Heart left ventricle (tissue), 16 donors: ENCODE data around the gene MARK4. TPM values are rescaled to one million over a fixed set of nuclear protein-coding genes. Genes with fewer than 3 reads are reported as not detected.

Experiments used
- ATAC-seq, 4 donors: fragments of 200-7000 bp; cut with Tn5 transposase; one replicate each; pipeline ENCODE4 v1.9.1; 2020 to 2022; ENCODE audit warnings: moderate library complexity in 4 of 4, mild to moderate bottlenecking in 3 of 4, moderate number of reproducible peaks in 1 of 4
- DNase-seq, 5 donors: peaks; one replicate each; pipeline ENCODE4 v3.0.0-alpha.2; 2020
- H3K27ac ChIP-seq, 12 donors: fragments of 200-600 bp; sonication (generic) in 4 of 12; one replicate each; pipeline versions ENCODE4 v1.5.0 to v1.8.0; 2016 to 2022; ENCODE audit warnings: mild to moderate bottlenecking in 2 of 12
- H3K27me3 ChIP-seq, 9 donors: fragments of 200-600 bp; sonication (generic) in 2 of 9; one replicate each; pipeline versions ENCODE4 v1.5.1 to v1.8.0; 2016 to 2022; ENCODE audit warnings: mild to moderate bottlenecking in 3 of 9
- H3K36me3 ChIP-seq, 9 donors: fragments of 200-600 bp; sonication (generic) in 2 of 9; one replicate each; pipeline versions ENCODE4 v1.5.0 to v1.8.0; 2018 to 2022; ENCODE audit warnings: mild to moderate bottlenecking in 2 of 9
- H3K4me1 ChIP-seq, 12 donors: fragments of 200-600 bp; sonication (generic) in 4 of 12; one replicate each; pipeline versions ENCODE4 v1.5.0 to v1.8.0; 2016 to 2022; ENCODE audit warnings: mild to moderate bottlenecking in 3 of 12
- H3K4me3 ChIP-seq, 12 donors: fragments of 200-600 bp; sonication (generic) in 4 of 12; one replicate each; pipeline versions ENCODE4 v1.5.0 to v1.8.0; 2017 to 2022; ENCODE audit warnings: mild to moderate bottlenecking in 9 of 12, moderate library complexity in 4 of 12
- H3K9me3 ChIP-seq, 12 donors: fragments of 200-600 bp; sonication (generic) in 4 of 12; one replicate each; pipeline versions ENCODE4 v1.5.0 to v1.8.0; 2016 to 2022; ENCODE audit warnings: mild to moderate bottlenecking in 1 of 12
- POLR2A ChIP-seq, 2 donors: fragments of 450-650 bp; IDR thresholded peaks; one replicate each; pipeline ENCODE4 v1.6.1; 2017; ENCODE audit warnings: antibody characterized with exemption in 2 of 2, mild to moderate bottlenecking in 2 of 2, moderate library complexity in 2 of 2
- WGBS, 4 donors: extraction: QIAGEN DNeasy Blood & Tissue Kit in 2 of 4; methylation state at CpG; one replicate each; pipeline versions ENCODE4 v1.1.5 to v1.1.7; 2013 to 2018; 5-methylcytosine and 5-hydroxymethylcytosine counted together
- intact Hi-C, 10 donors: fragments of 100-400 bp; cut with DNase I; formaldehyde crosslinking; loops; one replicate each; pipeline versions ENCODE4 v1.11.1 to v1.14.2; 2022
- polyA plus RNA-seq, 2 donors: library from polyadenylated mRNA; stranded (reverse); fragments of 200-250 nt; gene quantifications; one replicate each; pipeline ENCODE4 v1.2.3, GENCODE V29; 2013
- total RNA-seq, 9 donors: library from RNA; depleted of rRNA in 2 of 9; stranded (reverse); fragments of >200 nt in 2 of 9; fragmentation: NEBNext Ultra II Directional in 3 of 9; extraction: Animal tissue kit (Norgen Biotek cat#: 25700) in 3 of 9; gene quantifications; one replicate each; pipeline versions ENCODE4 v1.1.0 to v1.2.4, GENCODE V29; 2016 to 2023
- TF ChIP-seq, protein P1 (sequence below), 12 donors: fragments of 200-600 bp; sonication (generic) in 4 of 12; IDR thresholded peaks; one replicate each; pipeline versions ENCODE4 v1.5.0 to v1.8.0; 2018 to 2022; ENCODE audit warnings: antibody characterized with exemption in 12 of 12, mild to moderate bottlenecking in 5 of 12
- donor health status: ischemic (EF 13 %, LVEDD 7.1; RV severe dilation, severe dysfunction).
- donor health status: healthy with polysubstance abuse.
- donor health status: DM: no; HTN: yes; CAD: no.
- donor health status: DM: no; HTN: no; CAD: no.
- donor health status: ischemic (EF 25% LVEDD 6.9; RV normal size, moderate dysfunction).
- donor health status: ischemic (EF 25% LVEDD 5.7; RV mildly dilated, moderate dysfunction).
- donor health status: healthy.
- donor health status: DM: yes; HTN: yes; CAD: no.
- donor health status: ischemic (EF 35%, LVEDD 5.7; RV mildly dilated, moderate dysfunction).
- donor health status: nonischemic (EF 11% LVEDD 7.7; RV severe dilation, severe dysfunction).
- donor health status: DM: yes; HTN: yes; CAD: no.
- donor health status: PGD.
- donor health status: ischemic (EF 29% LVEDD 5.4; RV normal size, mild dysfunction).
- donor health status: nonischemic (EF 23%, LVEDD 6.1; RV moderate dilation, normal function).

The MARK4 gene
- total and polyA plus RNA-seq, 11 donors: 18.0 to 46.9 (median 28.6) TPM

DNA sequence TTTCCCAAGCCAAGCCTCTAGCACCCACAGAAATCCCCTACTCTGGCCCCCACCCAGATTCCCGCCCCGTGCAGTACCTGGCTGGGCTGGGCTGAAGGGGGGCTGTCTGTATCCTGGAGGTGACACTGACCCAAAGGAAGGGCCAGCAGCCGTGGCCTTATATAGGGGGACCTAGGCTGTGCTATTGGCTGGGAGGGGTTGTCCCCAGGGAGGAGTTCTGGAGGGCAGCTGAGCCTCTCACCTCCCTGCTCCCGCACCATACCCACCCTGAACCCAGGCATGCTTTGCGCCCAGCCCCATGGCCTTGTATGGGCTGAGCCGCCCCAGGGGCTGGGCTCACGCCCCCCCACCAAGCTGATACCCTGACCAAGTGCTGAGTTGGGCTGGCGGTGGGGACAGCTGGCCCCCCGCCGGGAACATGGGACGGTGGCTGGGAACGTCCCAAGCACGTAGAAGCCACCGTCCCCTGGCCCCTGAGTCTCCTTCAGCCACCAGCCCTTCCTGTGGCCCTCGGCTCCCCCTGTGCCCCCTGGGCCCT is 71.7 kb downstream of the MARK4 start, which contains the start of gene CKM:
TSS of gene CKM (minus strand) at position 132 of the 538 bp plus-strand sequence. CDS start 3,162 bp downstream, outside the sequence.
- H3K9me3 ChIP-seq: no peaks in the 10 kb centered on the region
- intact Hi-C loops: loop anchor here in 1 of 10 donors (5.0 kb wide), 1 partner anchor 71 kb away; the partner anchor contains the start of gene MARK4
- WGBS, 4 donors: 4 to 21% (median 18%) methylated on average over 3 to 15 of the region's 15 CpGs
- peak within 1 kb of the TSS; percentile 50 to 81 (median 59) for H3K4me3 ChIP-seq
- peaks cover 0 to 17% (median 10%) of the 10 kb centered on the region in 9 donors for H3K36me3 ChIP-seq
- peak in 1 of 2 donors; percentile 73 for TF ChIP-seq POLR2A (IDR thresholded peaks at IDR 0.05)
- TF ChIP-seq, protein P1, sequence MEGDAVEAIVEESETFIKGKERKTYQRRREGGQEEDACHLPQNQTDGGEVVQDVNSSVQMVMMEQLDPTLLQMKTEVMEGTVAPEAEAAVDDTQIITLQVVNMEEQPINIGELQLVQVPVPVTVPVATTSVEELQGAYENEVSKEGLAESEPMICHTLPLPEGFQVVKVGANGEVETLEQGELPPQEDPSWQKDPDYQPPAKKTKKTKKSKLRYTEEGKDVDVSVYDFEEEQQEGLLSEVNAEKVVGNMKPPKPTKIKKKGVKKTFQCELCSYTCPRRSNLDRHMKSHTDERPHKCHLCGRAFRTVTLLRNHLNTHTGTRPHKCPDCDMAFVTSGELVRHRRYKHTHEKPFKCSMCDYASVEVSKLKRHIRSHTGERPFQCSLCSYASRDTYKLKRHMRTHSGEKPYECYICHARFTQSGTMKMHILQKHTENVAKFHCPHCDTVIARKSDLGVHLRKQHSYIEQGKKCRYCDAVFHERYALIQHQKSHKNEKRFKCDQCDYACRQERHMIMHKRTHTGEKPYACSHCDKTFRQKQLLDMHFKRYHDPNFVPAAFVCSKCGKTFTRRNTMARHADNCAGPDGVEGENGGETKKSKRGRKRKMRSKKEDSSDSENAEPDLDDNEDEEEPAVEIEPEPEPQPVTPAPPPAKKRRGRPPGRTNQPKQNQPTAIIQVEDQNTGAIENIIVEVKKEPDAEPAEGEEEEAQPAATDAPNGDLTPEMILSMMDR (IDR thresholded peaks at IDR 0.05): no peak
- peak within 1 kb of the TSS; percentile 81 to 100 (median 96) for H3K27ac ChIP-seq
- H3K4me1 ChIP-seq: peaks cover 0 to 35% (median 10%) of the 10 kb centered on the region in 12 donors
- peaks cover 0 to 27% (median 14%) of the 10 kb centered on the region in 9 donors for H3K27me3 ChIP-seq
- peak; percentile 78 to 86 (median 83) for ATAC-seq
- DNase-seq: peak; percentile 82 to 94 (median 85)

DNA sequence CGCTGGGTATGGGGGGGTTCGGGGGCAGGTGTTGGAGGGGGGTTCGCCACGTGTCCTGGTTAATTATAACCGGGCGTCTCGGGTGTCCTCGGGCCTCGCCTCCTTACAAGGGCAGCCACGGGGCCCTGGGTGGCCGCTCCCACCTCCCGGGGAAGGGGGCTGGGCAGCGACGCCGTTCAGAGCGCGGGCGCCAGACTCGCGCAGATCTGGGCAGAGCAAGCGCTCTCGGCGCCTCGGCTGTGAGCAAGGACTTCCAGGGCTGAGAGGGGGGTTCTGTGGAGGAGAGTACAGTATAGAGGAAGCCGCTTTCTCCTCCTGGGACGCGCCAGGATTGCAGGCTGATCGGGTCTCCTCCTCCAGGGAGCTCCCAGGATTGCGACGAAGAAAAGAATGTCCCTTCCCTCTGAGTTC is 72.6 kb downstream of the MARK4 start:
- Histone ChIP-seq H3K27me3 (peaks cover 0 to 27% (median 14%) of the 10 kb centered on the region in 9 donors), H3K9me3 (no peaks in the 10 kb centered on the region), H3K4me1 (peaks cover 0 to 26% (median 10%) of the 10 kb centered on the region in 12 donors), H3K36me3 (peaks cover 0 to 8% (median 3%) of the 10 kb centered on the region in 9 donors), H3K27ac (peak overlapping the region; percentile 81 to 100 (median 96)), H3K4me3 (peak overlapping the region in 11 of 12 donors; percentile 5 to 81 (median 59))
- DNase-seq (peak; percentile 74 to 92 (median 84)), ATAC-seq (peak; percentile 71 to 74 (median 72))
- intact Hi-C loops: loop anchor here in 1 of 10 donors (5.0 kb wide), 1 partner anchor 71 kb away; the partner anchor contains the start of gene MARK4
- 1 to 4% (median 2%) methylated on average over 13 to 30 of the region's 30 CpGs for WGBS, 4 donors
- TF ChIP-seq, protein P1 (IDR thresholded peaks at IDR 0.05): no peak
- peak; percentile 53 to 70 for TF ChIP-seq POLR2A (IDR thresholded peaks at IDR 0.05)

DNA sequence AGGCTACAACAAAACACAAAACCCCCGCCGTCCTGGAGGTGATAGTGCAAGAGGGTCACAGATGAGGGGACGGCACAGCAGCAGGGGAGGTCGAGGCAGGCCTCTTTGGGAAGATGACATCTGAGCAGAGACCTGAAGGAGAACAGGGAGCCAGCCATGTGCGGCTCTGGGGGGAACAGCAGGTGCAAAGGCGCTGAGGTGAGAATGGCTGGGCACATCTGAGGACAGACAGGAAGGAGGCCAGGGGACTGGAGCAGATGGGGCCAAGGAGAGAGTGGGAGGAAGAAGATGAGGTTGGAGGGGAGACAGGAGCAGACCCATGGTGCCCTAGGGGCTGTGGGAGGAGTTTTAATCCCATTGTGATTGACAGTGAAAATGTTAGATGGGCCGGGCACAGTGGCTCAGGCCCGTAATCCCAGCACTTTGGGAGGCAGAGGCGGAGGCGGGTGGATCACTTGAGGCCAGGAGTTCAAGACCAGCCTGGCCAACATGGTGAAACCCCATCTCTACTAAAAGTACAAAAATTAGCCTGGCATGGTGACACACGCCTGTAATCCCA is 73.4 kb downstream of the MARK4 start:
- no peak for TF ChIP-seq POLR2A (IDR thresholded peaks at IDR 0.05)
- TF ChIP-seq, protein P1 (IDR thresholded peaks at IDR 0.05): no peak
- ATAC-seq: no peak
- Histone ChIP-seq H3K4me1 (peaks cover 0 to 22% (median 7%) of the 10 kb centered on the region in 12 donors), H3K4me3 (peak overlapping the region in 11 of 12 donors; percentile 5 to 81 (median 59)), H3K9me3 (no peaks in the 10 kb centered on the region), H3K27me3 (peaks cover 0 to 23% (median 14%) of the 10 kb centered on the region in 9 donors), H3K27ac (peak overlapping the region; percentile 78 to 100 (median 95)), H3K36me3 (peaks cover 0 to under 1% (median 0%) of the 10 kb centered on the region in 9 donors)
- WGBS, 4 donors: 43 to 56% (median 52%) methylated on average over 11 of the region's 11 CpGs
- intact Hi-C loops: loop anchor here in 1 of 10 donors (5.0 kb wide), 1 partner anchor 72 kb away; the partner anchor contains the start of gene MARK4
- no peak for DNase-seq
